ENCODE measurements around the gene IL31RA. TPM values are rescaled to one million over a fixed set of nuclear protein-coding genes. Genes with fewer than 3 reads are reported as not detected.

The IL31RA gene
- polyA plus RNA-seq, 2 donors, result 0.01 TPM; not detected in 1

GRCh38 chr5:55926476-55926875 lies 75.3 kb downstream of the IL31RA start:
- Histone ChIP-seq H3K27me3 (ENCODE audit: control insufficient read depth in 1 of 2, insufficient read depth in 2 of 2, low read length in 2 of 2) (no peaks in the 10 kb centered on the region), H3K9me3 (ENCODE audit: control insufficient read depth in 2 of 2, insufficient read depth in 1 of 2, low read depth in 1 of 2, low read length in 1 of 2) (no peaks in the 10 kb centered on the region), H3K27ac (ENCODE audit: low read depth in 2 of 2, low read length in 1 of 2) (no peak overlapping the region), H3K4me1 (ENCODE audit: control insufficient read depth in 2 of 2, insufficient read depth in 2 of 2, low read length in 1 of 2) (no peaks in the 10 kb centered on the region), H3K4me3 (ENCODE audit: low read depth in 1 of 2, low read length in 2 of 2) (no peak overlapping the region), H3K36me3 (ENCODE audit: control insufficient read depth in 2 of 2, insufficient read depth in 2 of 2, low read length in 1 of 2) (no peaks in the 10 kb centered on the region)
- 91 to 92% methylated on average over 5 of the region's 5 CpGs for WGBS, 2 donors

DNA sequence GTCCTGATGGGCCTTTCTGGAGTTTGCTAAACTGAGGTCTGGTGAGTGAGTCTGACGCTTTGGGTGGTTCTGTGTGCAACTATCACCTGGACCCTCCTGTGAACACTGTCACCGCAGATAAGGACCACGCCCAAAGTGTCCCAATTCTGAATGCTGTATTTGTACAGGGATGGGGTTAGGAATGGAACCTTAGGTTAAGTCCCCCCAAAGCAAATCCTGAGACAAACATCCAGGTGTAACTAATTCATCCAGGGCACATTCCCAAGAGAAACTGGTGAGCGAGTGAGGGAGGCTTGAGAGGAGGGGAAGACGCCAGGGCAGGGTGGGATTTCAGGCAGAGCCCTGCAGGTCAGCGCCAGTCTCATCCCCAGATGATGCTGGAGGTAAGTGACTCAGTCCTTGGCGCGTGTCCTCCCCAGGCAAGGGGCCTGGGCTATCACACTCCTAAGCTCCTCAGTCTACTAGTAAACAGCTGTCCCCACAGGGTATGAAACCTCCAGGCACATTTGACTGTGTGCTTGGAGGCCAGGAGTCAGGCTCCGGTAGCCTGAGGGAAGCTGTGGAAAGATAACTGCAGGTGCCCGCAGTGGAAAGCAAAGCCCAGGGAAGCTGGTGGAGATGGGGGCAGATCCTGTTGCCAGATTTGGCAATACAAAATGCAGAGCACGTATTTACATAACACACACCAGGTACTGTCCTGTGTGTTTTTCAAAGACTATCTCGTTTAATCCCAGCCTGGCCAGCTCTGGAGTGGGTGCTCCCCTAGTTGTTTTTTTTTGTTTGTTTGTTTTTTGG lies 76.9 kb downstream of the IL31RA start:
- no peaks in the 10 kb centered on the region for H3K9me3 ChIP-seq (ENCODE audit: control insufficient read depth in 2 of 2, insufficient read depth in 1 of 2, low read depth in 1 of 2, low read length in 1 of 2)
- no peaks in the 10 kb centered on the region for H3K36me3 ChIP-seq (ENCODE audit: control insufficient read depth in 2 of 2, insufficient read depth in 2 of 2, low read length in 1 of 2)
- H3K4me3 ChIP-seq (ENCODE audit: low read depth in 1 of 2, low read length in 2 of 2), result no peak overlapping the region
- no peak overlapping the region for H3K27ac ChIP-seq (ENCODE audit: low read depth in 2 of 2, low read length in 1 of 2)
- H3K4me1 ChIP-seq (ENCODE audit: control insufficient read depth in 2 of 2, insufficient read depth in 2 of 2, low read length in 1 of 2), result no peaks in the 10 kb centered on the region
- H3K27me3 ChIP-seq (ENCODE audit: control insufficient read depth in 1 of 2, insufficient read depth in 2 of 2, low read length in 2 of 2), result no peaks in the 10 kb centered on the region
- WGBS, 2 donors, result 81 to 82% methylated on average over 12 of the region's 12 CpGs

GRCh38 chr5:55929020-55929799 lies 78.1 kb downstream of the IL31RA start:
- WGBS, 2 donors, result 84 to 90% methylated on average over 12 of the region's 12 CpGs
- no peaks in the 10 kb centered on the region for H3K27me3 ChIP-seq (ENCODE audit: control insufficient read depth in 1 of 2, insufficient read depth in 2 of 2, low read length in 2 of 2)
- H3K27ac ChIP-seq (ENCODE audit: low read depth in 2 of 2, low read length in 1 of 2), result no peak overlapping the region
- H3K4me3 ChIP-seq (ENCODE audit: low read depth in 1 of 2, low read length in 2 of 2), result no peak overlapping the region
- no peaks in the 10 kb centered on the region for H3K4me1 ChIP-seq (ENCODE audit: control insufficient read depth in 2 of 2, insufficient read depth in 2 of 2, low read length in 1 of 2)
- H3K9me3 ChIP-seq (ENCODE audit: control insufficient read depth in 2 of 2, insufficient read depth in 1 of 2, low read depth in 1 of 2, low read length in 1 of 2), result no peaks in the 10 kb centered on the region
- no peaks in the 10 kb centered on the region for H3K36me3 ChIP-seq (ENCODE audit: control insufficient read depth in 2 of 2, insufficient read depth in 2 of 2, low read length in 1 of 2)

- no peaks in the 10 kb centered on the region for H3K4me1 ChIP-seq (ENCODE audit: control insufficient read depth in 2 of 2, insufficient read depth in 2 of 2, low read length in 1 of 2)
- no peaks in the 10 kb centered on the region for H3K27me3 ChIP-seq (ENCODE audit: control insufficient read depth in 1 of 2, insufficient read depth in 2 of 2, low read length in 2 of 2)
- no peaks in the 10 kb centered on the region for H3K36me3 ChIP-seq (ENCODE audit: control insufficient read depth in 2 of 2, insufficient read depth in 2 of 2, low read length in 1 of 2)
- H3K27ac ChIP-seq (ENCODE audit: low read depth in 2 of 2, low read length in 1 of 2), result no peak overlapping the region
- H3K9me3 ChIP-seq (ENCODE audit: control insufficient read depth in 2 of 2, insufficient read depth in 1 of 2, low read depth in 1 of 2, low read length in 1 of 2), result no peaks in the 10 kb centered on the region
- H3K4me3 ChIP-seq (ENCODE audit: low read depth in 1 of 2, low read length in 2 of 2), result no peak overlapping the region
- WGBS, 2 donors, result 86 to 93% methylated on average over 4 of the region's 4 CpGs
These were observed 81.5 kb downstream of the IL31RA start for GRCh38 chr5:55932700-55933099.

- no peaks in the 10 kb centered on the region for H3K4me1 ChIP-seq (ENCODE audit: control insufficient read depth in 2 of 2, insufficient read depth in 2 of 2, low read length in 1 of 2)
- H3K9me3 ChIP-seq (ENCODE audit: control insufficient read depth in 2 of 2, insufficient read depth in 1 of 2, low read depth in 1 of 2, low read length in 1 of 2), result no peaks in the 10 kb centered on the region
- WGBS, 2 donors, result 82 to 89% methylated on average over 14 of the region's 14 CpGs
- no peaks in the 10 kb centered on the region for H3K36me3 ChIP-seq (ENCODE audit: control insufficient read depth in 2 of 2, insufficient read depth in 2 of 2, low read length in 1 of 2)
- no peaks in the 10 kb centered on the region for H3K27me3 ChIP-seq (ENCODE audit: control insufficient read depth in 1 of 2, insufficient read depth in 2 of 2, low read length in 2 of 2)
- no peak overlapping the region for H3K27ac ChIP-seq (ENCODE audit: low read depth in 2 of 2, low read length in 1 of 2)
- no peak overlapping the region for H3K4me3 ChIP-seq (ENCODE audit: low read depth in 1 of 2, low read length in 2 of 2)
These were observed 82.4 kb downstream of the IL31RA start for GRCh38 chr5:55933377-55934114.

GRCh38 chr5:55934115-55934613 lies 83.0 kb downstream of the IL31RA start:
- Histone ChIP-seq H3K36me3 (ENCODE audit: control insufficient read depth in 2 of 2, insufficient read depth in 2 of 2, low read length in 1 of 2) (no peaks in the 10 kb centered on the region), H3K27me3 (ENCODE audit: control insufficient read depth in 1 of 2, insufficient read depth in 2 of 2, low read length in 2 of 2) (no peaks in the 10 kb centered on the region), H3K9me3 (ENCODE audit: control insufficient read depth in 2 of 2, insufficient read depth in 1 of 2, low read depth in 1 of 2, low read length in 1 of 2) (no peaks in the 10 kb centered on the region), H3K27ac (ENCODE audit: low read depth in 2 of 2, low read length in 1 of 2) (no peak overlapping the region), H3K4me3 (ENCODE audit: low read depth in 1 of 2, low read length in 2 of 2) (no peak overlapping the region), H3K4me1 (ENCODE audit: control insufficient read depth in 2 of 2, insufficient read depth in 2 of 2, low read length in 1 of 2) (no peaks in the 10 kb centered on the region)
- 64 to 76% methylated on average over 9 of the region's 9 CpGs for WGBS, 2 donors

DNA sequence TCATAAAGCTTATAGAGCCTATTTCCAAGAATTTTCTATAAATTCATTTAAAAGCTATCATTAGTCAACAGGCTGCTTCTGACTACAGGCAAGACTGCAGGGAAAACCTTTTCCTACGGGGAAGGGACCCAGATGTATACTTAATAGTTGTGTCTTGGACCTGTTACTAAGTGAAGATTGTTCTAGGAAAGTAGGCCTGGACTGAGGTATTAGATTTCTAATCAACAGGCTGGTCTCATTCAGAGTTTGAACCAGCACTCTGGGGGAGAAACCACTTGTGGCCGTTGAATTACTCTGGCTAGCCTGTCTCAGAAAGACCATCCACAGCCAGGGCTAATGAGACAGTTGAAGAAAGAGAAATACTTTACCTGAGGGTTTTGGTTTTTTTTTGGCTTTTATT lies 83.6 kb downstream of the IL31RA start:
- 74 to 86% methylated on average over 2 of the region's 2 CpGs for WGBS, 2 donors
- H3K4me3 ChIP-seq (ENCODE audit: low read depth in 1 of 2, low read length in 2 of 2), result no peak overlapping the region
- no peaks in the 10 kb centered on the region for H3K4me1 ChIP-seq (ENCODE audit: control insufficient read depth in 2 of 2, insufficient read depth in 2 of 2, low read length in 1 of 2)
- H3K36me3 ChIP-seq (ENCODE audit: control insufficient read depth in 2 of 2, insufficient read depth in 2 of 2, low read length in 1 of 2), result no peaks in the 10 kb centered on the region
- no peak overlapping the region for H3K27ac ChIP-seq (ENCODE audit: low read depth in 2 of 2, low read length in 1 of 2)
- no peaks in the 10 kb centered on the region for H3K9me3 ChIP-seq (ENCODE audit: control insufficient read depth in 2 of 2, insufficient read depth in 1 of 2, low read depth in 1 of 2, low read length in 1 of 2)
- H3K27me3 ChIP-seq (ENCODE audit: control insufficient read depth in 1 of 2, insufficient read depth in 2 of 2, low read length in 2 of 2), result no peaks in the 10 kb centered on the region

DNA sequence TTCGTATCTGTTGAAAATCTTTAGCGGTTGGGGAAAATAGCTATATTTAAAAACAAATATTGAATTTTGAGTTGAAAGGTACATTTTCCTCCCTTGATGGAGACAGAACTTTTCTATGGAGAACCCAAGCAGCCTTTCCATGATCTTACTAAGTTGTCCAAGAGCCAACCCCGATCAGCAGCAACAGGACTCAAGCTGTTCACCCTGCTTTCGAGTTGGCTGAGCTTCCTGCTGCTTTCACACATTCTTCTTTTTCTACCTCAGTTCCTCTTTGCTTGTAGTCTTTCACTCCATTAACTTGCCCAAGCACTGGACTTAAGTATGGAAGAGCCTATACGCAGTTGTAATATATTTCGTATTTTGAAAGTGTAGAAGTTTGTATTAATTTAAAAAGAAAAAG lies 84.2 kb downstream of the IL31RA start:
- H3K27ac ChIP-seq (ENCODE audit: low read depth in 2 of 2, low read length in 1 of 2), result no peak overlapping the region
- 91 to 96% methylated on average over 6 of the region's 6 CpGs for WGBS, 2 donors

GRCh38 chr5:55936100-55936693 lies 85.0 kb downstream of the IL31RA start:
- WGBS, 2 donors, result 32% methylated on average over 3 of the region's 3 CpGs
- no peaks in the 10 kb centered on the region for H3K36me3 ChIP-seq (ENCODE audit: control insufficient read depth in 2 of 2, insufficient read depth in 2 of 2, low read length in 1 of 2)
- no peaks in the 10 kb centered on the region for H3K4me1 ChIP-seq (ENCODE audit: control insufficient read depth in 2 of 2, insufficient read depth in 2 of 2, low read length in 1 of 2)
- H3K4me3 ChIP-seq (ENCODE audit: low read depth in 1 of 2, low read length in 2 of 2), result no peak overlapping the region
- H3K27ac ChIP-seq (ENCODE audit: low read depth in 2 of 2, low read length in 1 of 2), result no peak overlapping the region
- H3K9me3 ChIP-seq (ENCODE audit: control insufficient read depth in 2 of 2, insufficient read depth in 1 of 2, low read depth in 1 of 2, low read length in 1 of 2), result no peaks in the 10 kb centered on the region
- no peaks in the 10 kb centered on the region for H3K27me3 ChIP-seq (ENCODE audit: control insufficient read depth in 1 of 2, insufficient read depth in 2 of 2, low read length in 2 of 2)

More for the DNA sequence above, 84.2 kb downstream of the IL31RA start:
- Histone ChIP-seq H3K9me3 (ENCODE audit: control insufficient read depth in 2 of 2, insufficient read depth in 1 of 2, low read depth in 1 of 2, low read length in 1 of 2) (no peaks in the 10 kb centered on the region), H3K4me1 (ENCODE audit: control insufficient read depth in 2 of 2, insufficient read depth in 2 of 2, low read length in 1 of 2) (no peaks in the 10 kb centered on the region), H3K36me3 (ENCODE audit: control insufficient read depth in 2 of 2, insufficient read depth in 2 of 2, low read length in 1 of 2) (no peaks in the 10 kb centered on the region), H3K4me3 (ENCODE audit: low read depth in 1 of 2, low read length in 2 of 2) (no peak overlapping the region), H3K27me3 (ENCODE audit: control insufficient read depth in 1 of 2, insufficient read depth in 2 of 2, low read length in 2 of 2) (no peaks in the 10 kb centered on the region)
